SU-DHL-6 (cell line): Measurements from ENCODE around the gene MEFV.
A peak's percentile ranks its signal among the peaks of the same experiment; 100 is the strongest.

Experiments used
- H2AFZ ChIP-seq: fragments of 200-600 bp; sonication (generic); 2 replicates; pipeline ENCODE4 v1.6.1; 2014; ENCODE audit warnings: low read depth, mild to moderate bottlenecking, moderate library complexity, mixed read lengths, antibody characterized with exemption, low read length; ENCODE audit not compliant: severe bottlenecking
- H3F3A ChIP-seq: fragments of 200-600 bp; shearing (Covaris generic); 2 replicates; pipeline ENCODE4 v1.6.0; 2016; ENCODE audit warnings: antibody characterized with exemption, mild to moderate bottlenecking; ENCODE audit not compliant: insufficient read depth
- H3K27ac ChIP-seq: fragments of 200-600 bp; sonication (generic); 2 replicates; pipeline ENCODE4 v1.5.1; 2016; ENCODE audit warnings: low read depth, mild to moderate bottlenecking, low read length, moderate library complexity, mixed read lengths
- H3K27me3 ChIP-seq: fragments of 200-600 bp; sonication (generic), shearing (Covaris generic); 2 replicates; pipeline ENCODE4 v1.6.0; 2014; ENCODE audit warnings: mild to moderate bottlenecking, low read length
- H3K36me3 ChIP-seq: fragments of 200-600 bp; sonication (generic); 2 replicates; pipeline ENCODE4 v1.6.1; 2014; ENCODE audit warnings: mild to moderate bottlenecking, low read length, mixed read lengths
- H3K4me2 ChIP-seq: fragments of 300-600, 200-600 bp; shearing (Covaris generic), sonication (generic); 2 replicates; pipeline ENCODE4 v1.6.0; 2014; ENCODE audit warnings: low read length, low read depth, mild to moderate bottlenecking; ENCODE audit not compliant: poor library complexity, severe bottlenecking
- H3K4me3 ChIP-seq: fragments of 200-600 bp; sonication (generic); 2 replicates; pipeline ENCODE4 v1.5.1; 2014; ENCODE audit warnings: antibody characterized with exemption, low read length, mild to moderate bottlenecking, mixed read lengths; ENCODE audit not compliant: insufficient read depth, poor library complexity, severe bottlenecking
- H3K79me2 ChIP-seq: fragments of 200-600 bp; sonication (generic); 2 replicates; pipeline ENCODE4 v1.6.1; 2014; ENCODE audit warnings: mild to moderate bottlenecking, low read length, moderate library complexity; ENCODE audit not compliant: insufficient read depth
- H3K9ac ChIP-seq: fragments of 200-600 bp; sonication (generic); 2 replicates; pipeline ENCODE4 v1.7.0; 2014; ENCODE audit warnings: mild to moderate bottlenecking, low read length
- H3K9me2 ChIP-seq: fragments of 200-600 bp; sonication (generic); replicated peaks from 2 replicates; pipeline ENCODE4 v1.6.1; 2014; ENCODE audit warnings: low read length; ENCODE audit not compliant: insufficient read depth
- H3K9me3 ChIP-seq: fragments of 200-600 bp; sonication (generic); 2 replicates; pipeline ENCODE4 v1.6.1; 2014; ENCODE audit warnings: low read length, mixed read lengths; ENCODE audit not compliant: insufficient read depth
- H4K20me1 ChIP-seq: fragments of 200-600 bp; sonication (generic); 2 replicates; pipeline ENCODE4 v1.6.1; 2014; ENCODE audit warnings: low read depth, mild to moderate bottlenecking, antibody characterized with exemption, low read length, moderate library complexity, mixed read lengths
- CTCF ChIP-seq: fragments of 200-600 bp; sonication (generic); IDR thresholded peaks from one replicate; pipeline ENCODE4 v1.5.1; 2017; ENCODE audit warnings: antibody characterized with exemption, mild to moderate bottlenecking, low read length, moderate library complexity; ENCODE audit not compliant: insufficient read depth, poor library complexity, severe bottlenecking
- EZH2phosphoT487 ChIP-seq: fragments of 200-600 bp; sonication (generic), shearing (Covaris generic); conservative IDR thresholded peaks from 2 replicates; pipeline ENCODE4 v1.6.1; 2018; ENCODE audit warnings: mild to moderate bottlenecking, antibody characterized with exemption, low read length, moderate library complexity, mixed read lengths

The MEFV gene

GRCh38 chr16:3283543-3284447, 27.4 kb upstream of the MEFV start:
- TF ChIP-seq EZH2phosphoT487 = no peak
- TF ChIP-seq CTCF = no peak
- H2AFZ ChIP-seq = no peak overlapping the region
- H3K9ac ChIP-seq = peak overlapping the region; percentile 77
- peaks cover 27% of the 10 kb centered on the region for H3K36me3 ChIP-seq
- H3K9me2 ChIP-seq = no peaks in the 10 kb centered on the region
- H3K27me3 ChIP-seq = no peaks in the 10 kb centered on the region
- H3K27ac ChIP-seq = peak overlapping the region; percentile 49
- peaks cover 52% of the 10 kb centered on the region for H3K79me2 ChIP-seq
- no peaks in the 10 kb centered on the region for H3F3A ChIP-seq
- H3K9me3 ChIP-seq = no peaks in the 10 kb centered on the region; the same call in 1 of the 2 replicates
- H3K4me3 ChIP-seq = peak overlapping the region; percentile 83
- no peaks in the 10 kb centered on the region for H4K20me1 ChIP-seq
- H3K4me2 ChIP-seq = peak overlapping the region; percentile 93

GRCh38 chr16:3282730-3283542, 26.5 kb upstream of the MEFV start, which contains the start of gene ZNF263:
TSS of gene ZNF263 (plus strand) at chr16:3283491. CDS start at chr16:3283819, 328 bp downstream.
- TF ChIP-seq CTCF (no peak), EZH2phosphoT487 (no peak)
- H3K9ac ChIP-seq = peak within 1 kb of the TSS; percentile 77
- no peaks in the 10 kb centered on the region for H3K9me3 ChIP-seq
- no peaks in the 10 kb centered on the region for H3K9me2 ChIP-seq
- peaks cover 22% of the 10 kb centered on the region; the same call in 1 of the 2 replicates for H3K36me3 ChIP-seq
- H3F3A ChIP-seq = no peaks in the 10 kb centered on the region
- peak within 1 kb of the TSS; percentile 93 for H3K4me2 ChIP-seq
- H3K27me3 ChIP-seq = no peaks in the 10 kb centered on the region
- H4K20me1 ChIP-seq = no peaks in the 10 kb centered on the region
- peaks cover 45% of the 10 kb centered on the region for H3K79me2 ChIP-seq
- peak within 1 kb of the TSS; percentile 83 for H3K4me3 ChIP-seq
- H2AFZ ChIP-seq = peak within 1 kb of the TSS; percentile 88
- peak within 1 kb of the TSS; percentile 81 for H3K27ac ChIP-seq

GRCh38 chr16:3282103-3282729, 25.8 kb upstream of the MEFV start:
- Histone ChIP-seq H3K9me2 (no peaks in the 10 kb centered on the region), H3K9ac (peak overlapping the region; percentile 77), H2AFZ (peak overlapping the region; percentile 88), H3F3A (no peaks in the 10 kb centered on the region), H3K4me2 (peak overlapping the region; percentile 93), H3K9me3 (no peaks in the 10 kb centered on the region), H4K20me1 (no peaks in the 10 kb centered on the region), H3K4me3 (peak overlapping the region; percentile 83), H3K36me3 (peaks cover 17% of the 10 kb centered on the region; the same call in 1 of the 2 replicates), H3K27ac (peak overlapping the region; percentile 81), H3K79me2 (peaks cover 39% of the 10 kb centered on the region), H3K27me3 (no peaks in the 10 kb centered on the region)
- TF ChIP-seq CTCF (no peak), EZH2phosphoT487 (no peak)
